ENCODE data around the gene LONRF3. TPM values are rescaled to one million over a fixed set of nuclear protein-coding genes. Genes with fewer than 3 reads are reported as not detected.
"Not testable (repeated sequence)": the region's sequence is repeated elsewhere in the genome, so short reads cannot be mapped to it uniquely, and the experiment has no call there.

The LONRF3 gene
- total RNA-seq, 2 experiments from 2014 or later: 0.50 to 0.73 TPM

DNA sequence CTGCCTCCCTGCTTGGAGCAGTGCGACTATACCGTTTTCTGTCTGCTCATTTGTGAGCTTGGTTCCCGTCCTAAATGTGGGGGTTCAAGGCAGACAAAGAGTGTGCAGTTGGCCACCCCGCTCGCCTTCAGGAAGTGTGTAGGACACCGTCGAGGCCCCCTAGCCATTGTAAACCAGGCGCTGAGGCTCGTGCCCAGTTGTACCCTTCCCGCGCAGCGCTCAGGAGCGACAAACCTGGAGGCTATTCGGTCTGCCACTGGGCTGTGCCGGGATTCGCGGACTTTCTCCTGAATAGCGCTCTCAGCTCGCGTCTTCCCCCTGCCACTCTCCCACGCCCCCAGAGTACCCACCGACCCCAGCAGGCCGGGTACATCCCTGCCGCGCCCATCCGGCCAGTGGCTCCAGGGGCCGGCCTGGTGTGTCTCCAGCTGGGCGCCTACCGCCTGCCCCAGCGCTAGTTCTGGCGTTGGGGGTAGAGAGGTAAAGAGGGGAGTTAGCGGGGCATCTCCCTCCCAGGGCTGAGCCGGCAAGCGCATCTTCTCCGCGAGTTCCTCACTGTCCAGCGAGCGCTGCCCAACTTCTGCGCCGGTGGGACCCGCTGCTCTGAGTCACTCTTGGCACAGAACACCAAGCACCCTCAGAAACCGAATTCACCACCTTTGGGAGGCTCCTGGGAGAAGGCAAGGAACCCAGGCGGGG is 880 bp upstream of the LONRF3 start:
- Mint-ChIP-seq H3K4me3 (no peak overlapping the region), H3K36me3 (ENCODE audit: low read depth) (no peaks in the 10 kb centered on the region), H3K27me3 (peaks cover 32% of the 10 kb centered on the region), H3K4me1 (peaks cover 15% of the 10 kb centered on the region), H3K27ac (no peak overlapping the region), H3K9me3 (no peaks in the 10 kb centered on the region)
- POLR2A ChIA-PET: no interaction called here
- DNase-seq: no peak
- CTCF ChIA-PET: interaction anchor here (0.7 kb wide), 1 partner anchor 255 kb away, joined by 3 read pairs; no protein-coding TSS in a partner anchor

DNA sequence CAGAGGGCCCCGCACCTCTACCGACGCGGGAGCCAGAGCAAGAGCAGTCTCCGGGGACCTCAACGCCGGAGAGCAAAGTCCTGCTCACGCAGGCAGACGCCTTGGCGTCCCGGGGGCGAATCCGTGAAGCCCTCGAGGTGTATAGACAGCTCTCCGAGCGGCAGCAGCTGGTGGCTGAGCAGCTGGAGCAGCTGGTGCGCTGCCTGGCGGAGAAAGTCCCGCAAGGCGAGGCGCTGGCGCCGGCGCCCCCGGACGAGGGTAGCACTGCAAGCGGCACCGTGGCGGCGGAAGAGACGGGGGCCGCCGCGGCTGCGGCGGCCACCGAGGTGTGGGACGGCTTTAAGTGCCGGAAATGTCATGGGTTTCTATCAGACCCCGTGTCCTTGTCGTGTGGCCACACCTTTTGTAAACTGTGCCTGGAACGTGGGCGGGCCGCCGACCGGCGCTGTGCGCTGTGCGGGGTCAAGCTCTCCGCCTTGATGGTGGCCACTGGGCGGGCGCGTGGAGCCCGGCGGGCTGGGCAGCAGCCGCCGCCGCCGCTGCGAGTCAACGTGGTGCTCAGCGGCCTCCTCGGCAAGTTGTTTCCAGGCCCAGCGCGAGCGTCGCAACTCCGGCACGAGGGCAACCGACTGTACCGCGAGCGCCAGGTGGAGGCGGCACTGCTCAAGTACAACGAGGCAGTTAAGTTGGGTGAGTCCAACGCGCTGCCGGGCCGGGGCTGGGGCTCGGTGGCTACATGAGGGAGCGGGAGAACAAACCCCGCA is 672 bp downstream of the LONRF3 start:
- DNase-seq: peak; percentile 44
- Mint-ChIP-seq H3K4me1 (peaks cover 15% of the 10 kb centered on the region), H3K27me3 (peaks cover 32% of the 10 kb centered on the region), H3K4me3 (peak overlapping the region; percentile 77), H3K27ac (no peak overlapping the region), H3K36me3 (ENCODE audit: low read depth) (no peaks in the 10 kb centered on the region), H3K9me3 (no peaks in the 10 kb centered on the region)
- CTCF ChIA-PET: interaction anchor here (1.4 kb wide), 1 partner anchor 29 kb away, joined by 6 read pairs; no protein-coding TSS in a partner anchor
- POLR2A ChIA-PET: no interaction called here

GRCh38 chrX:118975831-118976598 is 1.6 kb downstream of the LONRF3 start:
- Mint-ChIP-seq H3K27me3 (peaks cover 28% of the 10 kb centered on the region), H3K4me1 (peaks cover 15% of the 10 kb centered on the region), H3K4me3 (peak overlapping the region; percentile 77), H3K36me3 (ENCODE audit: low read depth) (no peaks in the 10 kb centered on the region), H3K9me3 (no peaks in the 10 kb centered on the region), H3K27ac (peak overlapping the region; percentile 55)
- ChIA-PET POLR2A (no interaction called here), CTCF (no interaction called here)
- peak; percentile 45 for DNase-seq

GRCh38 chrX:118976599-118977340 is 2.4 kb downstream of the LONRF3 start:
- H3K9me3 Mint-ChIP-seq: no peaks in the 10 kb centered on the region
- H3K27me3 Mint-ChIP-seq: peaks cover 28% of the 10 kb centered on the region

DNA sequence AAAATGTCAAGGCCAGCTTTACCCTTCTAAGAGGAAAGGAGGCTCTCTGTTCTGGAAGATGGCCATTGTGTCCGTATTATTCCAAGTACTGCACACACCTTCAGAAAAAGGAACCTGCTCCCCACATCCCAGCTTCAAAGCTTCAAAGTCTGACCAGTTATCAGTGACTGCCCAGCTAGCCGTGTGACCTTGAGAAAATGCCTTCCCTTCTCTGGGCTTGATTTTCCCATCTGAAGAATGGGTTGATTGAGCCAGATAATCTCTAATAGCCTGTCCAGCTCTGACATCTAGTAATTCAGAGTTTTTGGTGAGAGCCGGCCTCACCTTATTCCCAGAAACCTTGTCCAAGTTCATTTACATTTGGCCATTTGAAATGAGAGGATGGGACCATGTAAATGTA is 3.0 kb downstream of the LONRF3 start:
- no peaks in the 10 kb centered on the region for H3K9me3 Mint-ChIP-seq
- H3K4me3 Mint-ChIP-seq: no peak overlapping the region
- CTCF ChIA-PET: no interaction called here
- H3K27me3 Mint-ChIP-seq: peaks cover 28% of the 10 kb centered on the region
- no peak overlapping the region for H3K27ac Mint-ChIP-seq
- POLR2A ChIA-PET: no interaction called here
- H3K4me1 Mint-ChIP-seq: peaks cover 15% of the 10 kb centered on the region
- DNase-seq: no peak
- no peaks in the 10 kb centered on the region for H3K36me3 Mint-ChIP-seq (ENCODE audit: low read depth)

More at GRCh38 chrX:118976599-118977340, 2.4 kb downstream of the LONRF3 start:
- DNase-seq: peak; percentile 19
- H3K27ac Mint-ChIP-seq: no peak overlapping the region
- H3K4me3 Mint-ChIP-seq: peak overlapping the region; percentile 10
- no peaks in the 10 kb centered on the region for H3K36me3 Mint-ChIP-seq (ENCODE audit: low read depth)
- ChIA-PET CTCF (no interaction called here), POLR2A (no interaction called here)
- peaks cover 15% of the 10 kb centered on the region for H3K4me1 Mint-ChIP-seq

- DNase-seq: no peak
- POLR2A ChIA-PET: no interaction called here
- Mint-ChIP-seq H3K9me3 (no peaks in the 10 kb centered on the region), H3K27me3 (peaks cover 18% of the 10 kb centered on the region), H3K27ac (no peak overlapping the region), H3K4me1 (peaks cover 15% of the 10 kb centered on the region), H3K4me3 (no peak overlapping the region), H3K36me3 (ENCODE audit: low read depth) (no peaks in the 10 kb centered on the region)
- CTCF ChIA-PET: no interaction called here
Measured at GRCh38 chrX:118978451-118978850, 4.0 kb downstream of the LONRF3 start.

DNA sequence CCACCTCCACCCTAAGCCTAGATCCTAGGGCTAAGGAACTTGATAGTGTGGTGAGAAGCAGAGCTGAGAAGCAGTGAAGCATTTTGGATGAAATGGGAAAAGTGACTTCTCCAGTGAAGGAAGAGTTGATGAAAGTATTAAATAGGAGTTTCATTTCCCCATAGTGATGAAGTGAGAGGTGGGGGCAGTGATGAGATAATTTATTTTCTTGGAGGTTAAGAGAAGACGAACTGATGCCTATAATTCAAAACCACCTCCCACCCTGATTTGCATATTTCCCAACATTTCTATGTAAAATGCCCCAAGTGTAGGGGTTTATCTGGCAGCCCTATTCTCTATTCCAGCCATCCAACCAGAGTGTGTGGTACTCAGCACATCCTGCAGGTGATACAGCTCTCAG is 6.3 kb downstream of the LONRF3 start:
- H3K4me1 Mint-ChIP-seq: peaks cover 1% of the 10 kb centered on the region
- no peak overlapping the region for H3K27ac Mint-ChIP-seq
- no peak overlapping the region for H3K4me3 Mint-ChIP-seq
- ChIA-PET POLR2A (no interaction called here), CTCF (interaction anchor here (0.9 kb wide), 1 partner anchor 11 kb away, joined by 3 read pairs; no protein-coding TSS in a partner anchor)
- H3K9me3 Mint-ChIP-seq: no peaks in the 10 kb centered on the region
- H3K36me3 Mint-ChIP-seq (ENCODE audit: low read depth): no peaks in the 10 kb centered on the region
- peaks cover 4% of the 10 kb centered on the region for H3K27me3 Mint-ChIP-seq
- DNase-seq: no peak

- DNase-seq: no peak
- Mint-ChIP-seq H3K4me1 (no peaks in the 10 kb centered on the region), H3K27ac (no peak overlapping the region), H3K27me3 (no peaks in the 10 kb centered on the region), H3K9me3 (no peaks in the 10 kb centered on the region), H3K4me3 (no peak overlapping the region), H3K36me3 (ENCODE audit: low read depth) (no peaks in the 10 kb centered on the region)
- ChIA-PET CTCF (no interaction called here), POLR2A (no interaction called here)
Measured at GRCh38 chrX:118983513-118983912, 9.1 kb downstream of the LONRF3 start.

DNA sequence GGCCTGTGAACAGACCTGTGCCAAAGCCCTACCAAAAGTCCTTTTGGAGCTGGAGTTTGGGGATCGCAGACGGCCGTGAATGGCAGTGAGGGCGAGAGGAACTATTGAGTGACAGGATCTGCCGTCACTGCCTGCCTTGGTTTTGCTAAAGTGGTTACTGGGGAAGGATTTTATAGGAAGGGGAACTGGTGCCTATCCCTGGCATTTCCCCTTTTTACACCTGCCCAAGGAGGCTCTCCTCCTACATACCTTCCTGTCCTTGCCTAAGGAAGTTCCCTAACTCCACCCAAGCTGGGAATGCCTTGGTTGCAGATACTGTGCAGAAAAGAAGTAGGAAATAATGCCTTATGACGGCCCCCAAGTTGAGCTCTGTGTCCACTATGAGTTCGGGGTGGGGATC is 14.5 kb downstream of the LONRF3 start:
- no peak for DNase-seq
- Mint-ChIP-seq H3K4me1 (peaks cover 8% of the 10 kb centered on the region), H3K27ac (no peak overlapping the region), H3K4me3 (no peak overlapping the region), H3K9me3 (no peaks in the 10 kb centered on the region), H3K27me3 (no peaks in the 10 kb centered on the region), H3K36me3 (ENCODE audit: low read depth) (no peaks in the 10 kb centered on the region)
- ChIA-PET POLR2A (no interaction called here), CTCF (no interaction called here)

GRCh38 chrX:118989886-118990285 is 15.5 kb downstream of the LONRF3 start:
- no peak for DNase-seq
- POLR2A ChIA-PET: no interaction called here
- Mint-ChIP-seq H3K4me1 (peaks cover 8% of the 10 kb centered on the region), H3K36me3 (ENCODE audit: low read depth) (no peaks in the 10 kb centered on the region), H3K9me3 (no peaks in the 10 kb centered on the region), H3K27ac (no peak overlapping the region), H3K27me3 (no peaks in the 10 kb centered on the region), H3K4me3 (no peak overlapping the region)
- CTCF ChIA-PET: no interaction called here

DNA sequence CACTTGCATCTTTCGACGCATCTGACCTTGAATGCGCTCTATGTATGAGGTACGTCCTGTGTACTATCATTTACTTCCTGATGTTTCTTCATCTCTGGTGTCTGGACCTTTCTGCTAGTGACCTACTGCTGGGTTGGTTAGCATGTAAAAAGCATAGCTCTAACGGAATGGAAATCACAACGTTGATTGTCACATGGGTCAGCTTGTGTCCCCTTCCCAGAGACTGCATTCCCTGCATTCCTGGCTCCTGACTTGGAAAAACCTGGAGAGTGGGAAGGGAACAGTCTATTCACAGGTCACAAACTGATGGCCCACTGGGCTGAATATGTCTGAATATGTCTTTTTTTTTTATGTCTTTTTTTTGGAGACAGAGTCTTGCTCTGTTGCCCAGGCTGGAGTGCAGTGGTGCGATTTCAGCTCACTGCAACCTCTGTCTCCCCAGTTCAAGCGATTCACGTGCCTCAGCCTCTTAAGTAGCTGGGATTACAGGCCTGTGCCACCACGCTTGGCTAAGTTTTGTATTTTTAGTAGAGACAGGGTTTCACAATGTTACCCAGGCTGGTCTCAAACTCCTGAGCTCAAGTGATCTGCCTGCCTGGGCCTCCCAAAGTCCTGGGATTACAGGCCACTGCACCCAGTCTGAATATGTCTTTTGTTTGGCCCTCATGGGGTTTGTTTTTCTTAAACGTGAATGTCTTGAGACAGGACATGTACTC is 16.3 kb downstream of the LONRF3 start:
- no peak overlapping the region for H3K4me3 Mint-ChIP-seq
- H3K9me3 Mint-ChIP-seq: no peaks in the 10 kb centered on the region
- no peak overlapping the region for H3K27ac Mint-ChIP-seq
- ChIA-PET POLR2A (no interaction called here), CTCF (no interaction called here)
- peaks cover 8% of the 10 kb centered on the region for H3K4me1 Mint-ChIP-seq
- DNase-seq: no peak
- no peaks in the 10 kb centered on the region for H3K36me3 Mint-ChIP-seq (ENCODE audit: low read depth)
- no peaks in the 10 kb centered on the region for H3K27me3 Mint-ChIP-seq

GRCh38 chrX:118992441-118993121 is 18.2 kb downstream of the LONRF3 start:
- H3K27me3 Mint-ChIP-seq: not testable (repeated sequence)

More at GRCh38 chrX:118992441-118993121, 18.2 kb downstream of the LONRF3 start:
- H3K36me3 Mint-ChIP-seq (ENCODE audit: low read depth); H3K9me3 Mint-ChIP-seq; H3K27ac Mint-ChIP-seq; POLR2A ChIA-PET; H3K4me3 Mint-ChIP-seq; DNase-seq; H3K4me1 Mint-ChIP-seq: not testable (repeated sequence)
- CTCF ChIA-PET: interaction anchor here (1.0 kb wide), 1 partner anchor 12 kb away, joined by 3 read pairs; no protein-coding TSS in a partner anchor

Data from activated CD4-positive, alpha-beta memory T cell treated with anti-CD3 and anti-CD28 coated beads, Interleukin-2, amount 10 ng/mL, durations not matched to agents 7 days and 5 days (primary cell).